ENCODE measurements around the gene SORCS2. TPM values are rescaled to one million over a fixed set of nuclear protein-coding genes. Genes with fewer than 3 reads are reported as not detected.

The SORCS2 gene
- total and polyA plus RNA-seq, 2 of the 13 experiments (the other 11 are each of a cell fraction or from before 2014, with no cell fraction given): 0.82 to 1.0 TPM

- TF ChIP-seq ZNF142 (CRISPR knock-in tag; IDR thresholded peaks at IDR 0.05) (no peak), KDM5B (CRISPR knock-in tag; IDR thresholded peaks at IDR 0.05; ENCODE audit: borderline replicate concordance) (0 out of 2 replicates have a peak, but pooled peaks have one; percentile 24)
- TF ChIP-seq, protein P1, sequence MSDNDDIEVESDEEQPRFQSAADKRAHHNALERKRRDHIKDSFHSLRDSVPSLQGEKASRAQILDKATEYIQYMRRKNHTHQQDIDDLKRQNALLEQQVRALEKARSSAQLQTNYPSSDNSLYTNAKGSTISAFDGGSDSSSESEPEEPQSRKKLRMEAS (IDR thresholded peaks at IDR 0.05): 0 out of 2 replicates have a peak, but pooled peaks have one; percentile 20
Observed at GRCh38 chr4:7516096-7516772, 323.9 kb downstream of the SORCS2 start (continued).

DNA sequence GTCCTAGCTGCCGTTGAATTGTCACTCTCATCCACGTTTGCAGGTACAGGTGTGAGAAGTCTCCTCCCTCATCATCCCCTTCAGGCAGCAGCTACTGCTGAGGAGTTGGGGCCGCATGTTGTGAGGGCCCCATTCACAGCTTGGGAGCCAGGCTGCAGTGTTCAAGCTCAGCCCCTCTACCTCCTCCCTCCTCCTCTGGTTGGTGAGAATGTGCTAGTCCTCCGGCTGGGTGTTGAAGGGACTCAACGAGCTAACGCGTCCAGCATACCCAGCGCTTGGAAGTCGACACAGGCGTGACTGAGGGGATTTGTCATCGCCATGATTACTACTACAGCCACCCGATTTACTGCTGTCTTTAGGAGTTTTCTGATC, 324.4 kb downstream of the SORCS2 start:
- Histone ChIP-seq H3K27me3 (ENCODE audit: control insufficient read depth in 1 of 2, insufficient read depth in 2 of 2, low read length in 2 of 2) (peaks cover 1 to 10% of the 10 kb centered on the region in 2 experiments; a peak in 4 of 5 replicates), H3K4me2 (ENCODE audit: low read depth, low read length) (peak overlapping the region; percentile 75), H3K4me1 (ENCODE audit: insufficient read depth, low read length) (peaks cover 62% of the 10 kb centered on the region), H3K79me2 (ENCODE audit: insufficient read depth, low read length) (no peaks in the 10 kb centered on the region), H3K27ac (ENCODE audit: extremely low read length, insufficient read depth, low read length) (no peak overlapping the region), H3K36me3 (replicated peaks in 1 of 2; ENCODE audit: control insufficient read depth in 1 of 2, insufficient read depth in 2 of 2, low read length in 2 of 2) (no peaks in the 10 kb centered on the region), H3K9ac (ENCODE audit: insufficient read depth, low read depth, low read length) (0 out of 2 replicates have a peak overlapping the region, but pooled peaks have one; percentile 10), H3K4me3 (replicated peaks in 1 of 3; ENCODE audit: insufficient read depth in 1 of 3, low read depth in 2 of 3, low read length in 3 of 3) (peak overlapping the region in 2 of 3 experiments; percentile 41 to 60; a peak in 2 of 6 replicates), H4K20me1 (ENCODE audit: insufficient read depth, low read length) (no peaks in the 10 kb centered on the region), H3K9me3 (ENCODE audit: low read length) (no peaks in the 10 kb centered on the region), H2AFZ (ENCODE audit: low read length) (no peak overlapping the region)
- ATAC-seq: no peak
- 50% methylated on average over 1 of the region's 12 CpGs for WGBS (ENCODE audit: low lambda C conversion rate)
- POLR2A ChIA-PET: interaction anchor here (1.1 to 3.3 kb wide), 2 partner anchors 15 to 157 kb away, joined by 3 to 21 read pairs; no protein-coding TSS in a partner anchor
- CTCF ChIA-PET (ENCODE audit: low intra/inter-chr PET ratio, low total read pairs): no interaction called here
- peak; percentile 66; the same call in 1 of the 2 replicates for TF ChIP-seq ZNF263 (CRISPR knock-in tag; IDR thresholded peaks at IDR 0.05)
- no peak for TF ChIP-seq THAP7 (CRISPR knock-in tag; IDR thresholded peaks at IDR 0.05)
- no peak for TF ChIP-seq PAF1 (CRISPR knock-in tag; IDR thresholded peaks at IDR 0.05)
- TF ChIP-seq CCAR2 (optimal IDR thresholded peaks at IDR 0.05; ENCODE audit: low read depth, low read length): no peak
- TF ChIP-seq GLMP (CRISPR knock-in tag; IDR thresholded peaks at IDR 0.05; ENCODE audit: borderline replicate concordance): no peak
- TF ChIP-seq, protein P2, sequence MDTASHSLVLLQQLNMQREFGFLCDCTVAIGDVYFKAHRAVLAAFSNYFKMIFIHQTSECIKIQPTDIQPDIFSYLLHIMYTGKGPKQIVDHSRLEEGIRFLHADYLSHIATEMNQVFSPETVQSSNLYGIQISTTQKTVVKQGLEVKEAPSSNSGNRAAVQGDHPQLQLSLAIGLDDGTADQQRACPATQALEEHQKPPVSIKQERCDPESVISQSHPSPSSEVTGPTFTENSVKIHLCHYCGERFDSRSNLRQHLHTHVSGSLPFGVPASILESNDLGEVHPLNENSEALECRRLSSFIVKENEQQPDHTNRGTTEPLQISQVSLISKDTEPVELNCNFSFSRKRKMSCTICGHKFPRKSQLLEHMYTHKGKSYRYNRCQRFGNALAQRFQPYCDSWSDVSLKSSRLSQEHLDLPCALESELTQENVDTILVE (CRISPR knock-in tag; IDR thresholded peaks at IDR 0.05): no peak
- no peak for TF ChIP-seq SNRNP70 (IDR thresholded peaks at IDR 0.05; ENCODE audit: low read depth, low read length)
- intact Hi-C loops (cut with micrococcal nuclease; ENCODE audit: unreplicated experiment): no loop called here
- DNase-seq (ENCODE audit: low spot score): no peak
- FAIRE-seq: no peak
- in situ Hi-C loops (cut with HindIII; ENCODE audit: extremely low pct_ligation_motif_present, low pct_unique_long_range_greater_than_20kb): no loop called here
- no TSS peak for BruUV-seq (replicated peaks)
